Measurements from ENCODE around the gene NRSN1. TPM values are rescaled to one million over a fixed set of nuclear protein-coding genes. Genes with fewer than 3 reads are reported as not detected.

The NRSN1 gene
- total and polyA plus RNA-seq, 10 donors: 0.03 TPM; not detected in 9

GRCh38 chr6:24100024-24100769 lies 25.8 kb upstream of the NRSN1 start:
- H3K9me3 ChIP-seq: no peaks in the 10 kb centered on the region
- 54 to 75% (median 67%) methylated on average over 1 of the region's 1 CpG for WGBS, 5 donors
- no peaks in the 10 kb centered on the region for H3K4me1 ChIP-seq
- H3K27ac ChIP-seq: no peak overlapping the region
- H3K4me3 ChIP-seq: no peak overlapping the region
- no peaks in the 10 kb centered on the region for H3K36me3 ChIP-seq
- no peak for DNase-seq
- no peaks in the 10 kb centered on the region for H3K27me3 ChIP-seq (replicated peaks in 1 of 7)
- intact Hi-C loops (cut with DNase I; ENCODE audit: low total_unique reads): no loop called here
- TF ChIP-seq POLR2A (IDR thresholded peaks at IDR 0.05): no peak
- TF ChIP-seq CTCF (IDR thresholded peaks at IDR 0.05 in 8 of 11, conservative IDR thresholded peaks at IDR 0.05 in 3 of 11): no peak
- TF ChIP-seq POLR2AphosphoS5 (IDR thresholded peaks at IDR 0.05): no peak

- H3K27ac ChIP-seq: no peak overlapping the region
- DNase-seq: no peak
- H3K4me1 ChIP-seq: no peaks in the 10 kb centered on the region
- no peak overlapping the region for H3K4me3 ChIP-seq
- intact Hi-C loops (cut with DNase I; ENCODE audit: low total_unique reads): no loop called here
- H3K36me3 ChIP-seq: no peaks in the 10 kb centered on the region
- H3K9me3 ChIP-seq: no peaks in the 10 kb centered on the region
- TF ChIP-seq POLR2AphosphoS5 (IDR thresholded peaks at IDR 0.05): no peak
- WGBS, 5 donors: 23 to 48% (median 25%) methylated on average over 2 of the region's 2 CpGs
- no peaks in the 10 kb centered on the region for H3K27me3 ChIP-seq (replicated peaks in 1 of 7)
Measured at GRCh38 chr6:24100770-24101155, 25.3 kb upstream of the NRSN1 start.

- Histone ChIP-seq H3K27me3 (replicated peaks in 1 of 7) (no peaks in the 10 kb centered on the region), H3K9me3 (no peaks in the 10 kb centered on the region), H3K36me3 (no peaks in the 10 kb centered on the region), H3K27ac (no peak overlapping the region), H3K4me3 (no peak overlapping the region), H3K4me1 (no peaks in the 10 kb centered on the region)
- WGBS, 5 donors: 48 to 80% (median 75%) methylated on average over 2 of the region's 2 CpGs
- no peak for TF ChIP-seq POLR2A (IDR thresholded peaks at IDR 0.05)
- no peak for TF ChIP-seq POLR2AphosphoS5 (IDR thresholded peaks at IDR 0.05)
- no peak for TF ChIP-seq CTCF (IDR thresholded peaks at IDR 0.05 in 8 of 11, conservative IDR thresholded peaks at IDR 0.05 in 3 of 11)
- DNase-seq: no peak
- intact Hi-C loops (cut with DNase I; ENCODE audit: low total_unique reads): no loop called here
Measured at GRCh38 chr6:24105191-24105590, 20.8 kb upstream of the NRSN1 start.

- no peak for DNase-seq
- Histone ChIP-seq H3K36me3 (no peaks in the 10 kb centered on the region), H3K4me1 (no peaks in the 10 kb centered on the region), H3K27ac (no peak overlapping the region), H3K27me3 (replicated peaks in 1 of 7) (no peaks in the 10 kb centered on the region), H3K9me3 (no peaks in the 10 kb centered on the region), H3K4me3 (no peak overlapping the region)
- 65 to 82% (median 72%) methylated on average over 5 of the region's 5 CpGs for WGBS, 5 donors
- TF ChIP-seq CTCF (IDR thresholded peaks at IDR 0.05 in 8 of 11, conservative IDR thresholded peaks at IDR 0.05 in 3 of 11): no peak
- TF ChIP-seq POLR2A (IDR thresholded peaks at IDR 0.05): no peak
- TF ChIP-seq POLR2AphosphoS5 (IDR thresholded peaks at IDR 0.05): no peak
- intact Hi-C loops (cut with DNase I; ENCODE audit: low total_unique reads): no loop called here
Measured at GRCh38 chr6:24106291-24106690, 19.7 kb upstream of the NRSN1 start.

Data from spleen (tissue), 11 donors.